Amniotic epithelial cell (primary cell): ENCODE measurements around the gene AAK1.
"Not testable (repeated sequence)": the region's sequence is repeated elsewhere in the genome, so short reads cannot be mapped to it uniquely, and the experiment has no call there.

Experiments
- DNase-seq: peaks from one replicate; pipeline ENCODE4 v3.0.0-alpha.2; 2010; ENCODE audit warnings: low read depth

The AAK1 gene

GRCh38 chr2:69643602-69644505 lies at the start of gene AAK1:
Gene AAK1, minus strand, starts transcription at chr2:69643739. Its CDS starts 699 bp downstream, at chr2:69643040.
- peak; percentile 78 for DNase-seq

- DNase-seq, result peak; percentile 63
Observed at GRCh38 chr2:69692424-69692823, 48.9 kb upstream of the AAK1 start.

GRCh38 chr2:69689969-69690368 lies 46.4 kb upstream of the AAK1 start:
- no peak for DNase-seq

GRCh38 chr2:69689466-69689865 lies 45.9 kb upstream of the AAK1 start:
- DNase-seq, result no peak

GRCh38 chr2:69687971-69688611 lies 44.6 kb upstream of the AAK1 start:
- DNase-seq, result no peak

- no peak for DNase-seq
Observed at GRCh38 chr2:69686813-69687212, 43.3 kb upstream of the AAK1 start.

- DNase-seq, result peak; percentile 40
Observed at GRCh38 chr2:69685321-69686048, 41.9 kb upstream of the AAK1 start.

GRCh38 chr2:69683170-69683971 lies 39.8 kb upstream of the AAK1 start:
- DNase-seq, result peak; percentile 96

- DNase-seq, result no peak
Observed at GRCh38 chr2:69682525-69682924, 39.0 kb upstream of the AAK1 start.

- no peak for DNase-seq
Observed at GRCh38 chr2:69680001-69680675, 36.6 kb upstream of the AAK1 start.

- DNase-seq, result no peak
Observed at GRCh38 chr2:69677914-69678313, 34.4 kb upstream of the AAK1 start.

GRCh38 chr2:69676146-69676545 lies 32.6 kb upstream of the AAK1 start:
- DNase-seq, result no peak

GRCh38 chr2:69674316-69674670 lies 30.8 kb upstream of the AAK1 start:
- DNase-seq, result no peak

GRCh38 chr2:69673098-69673497 lies 29.6 kb upstream of the AAK1 start:
- DNase-seq, result not testable (repeated sequence)

GRCh38 chr2:69669666-69670065 lies 26.1 kb upstream of the AAK1 start:
- no peak for DNase-seq

GRCh38 chr2:69668598-69668997 lies 25.1 kb upstream of the AAK1 start:
- DNase-seq, result peak; percentile 51

GRCh38 chr2:69667805-69668382 lies 24.4 kb upstream of the AAK1 start:
- DNase-seq, result peak; percentile 51

GRCh38 chr2:69665152-69665551 lies 21.6 kb upstream of the AAK1 start:
- DNase-seq, result no peak

GRCh38 chr2:69663860-69664259 lies 20.3 kb upstream of the AAK1 start:
- no peak for DNase-seq

GRCh38 chr2:69662547-69662946 lies 19.0 kb upstream of the AAK1 start:
- DNase-seq, result not testable (repeated sequence)

- DNase-seq, result peak; percentile 54
Observed at GRCh38 chr2:69660637-69661036, 17.1 kb upstream of the AAK1 start.
